ENCODE results near the gene PRDM9. TPM values are rescaled to one million over a fixed set of nuclear protein-coding genes. Genes with fewer than 3 reads are reported as not detected.

PRDM9 gene
- total and polyA plus RNA-seq, 2 of the 8 experiments (the other 6 are each of a cell fraction or from before 2014, with no cell fraction given), result not detected

DNA sequence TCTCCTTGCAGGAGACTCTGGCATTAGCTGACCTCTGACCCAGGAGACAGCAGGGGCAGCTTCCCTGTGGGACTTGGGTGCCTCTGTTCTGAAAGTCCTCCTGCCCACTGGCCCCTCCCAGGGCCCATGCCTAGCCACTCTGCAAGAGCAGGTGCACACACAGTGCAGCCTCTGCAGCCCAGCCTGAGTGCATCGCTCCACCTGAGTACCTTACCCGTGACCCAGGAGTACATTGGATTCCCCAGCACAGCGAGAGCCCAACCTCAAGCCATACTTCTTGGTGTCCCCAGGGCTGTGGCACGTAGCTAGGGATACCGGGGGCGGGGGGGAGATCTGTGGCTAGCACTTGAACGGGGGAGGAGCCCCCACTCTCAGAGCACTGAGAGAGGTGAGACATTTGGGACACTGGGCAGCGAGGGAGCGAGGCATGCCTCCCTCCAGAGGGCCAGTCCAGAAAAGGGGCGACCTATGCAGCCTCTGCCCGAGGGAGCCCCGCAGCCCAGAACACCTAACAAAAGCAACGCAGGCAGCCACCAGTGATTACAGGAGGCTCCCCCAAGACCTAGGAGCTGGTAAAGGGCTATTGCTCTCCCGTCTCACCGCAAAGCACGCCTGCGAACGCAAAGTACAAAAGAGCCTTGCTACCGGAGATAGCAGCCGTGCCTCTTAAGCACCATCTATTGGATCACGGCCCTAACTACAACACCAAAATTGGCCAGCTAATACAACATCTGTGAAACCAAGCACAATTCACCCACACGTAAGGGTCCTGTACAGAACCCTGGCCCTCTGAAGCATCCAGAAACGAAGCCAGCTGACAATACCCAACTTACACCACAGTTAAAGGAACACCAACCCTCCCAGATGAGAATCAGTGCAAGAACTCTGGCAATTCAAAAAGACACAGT, 826 bp upstream of the PRDM9 start:
- H2AFZ ChIP-seq (ENCODE audit: low read length), result peak overlapping the region; percentile 94
- H2AK5ac ChIP-seq (ENCODE audit: low read depth, low read length), result no peak overlapping the region
- 0 out of 2 replicates have a peak overlapping the region, but pooled peaks have one; percentile 39 for H2BK12ac ChIP-seq (ENCODE audit: low read depth, low read length)
- H3K4ac ChIP-seq (replicated peaks; ENCODE audit: insufficient read length, low read depth, low read length), result no peak overlapping the region
- peak overlapping the region; percentile 18; the same call in 1 of the 2 replicates for H2BK5ac ChIP-seq (ENCODE audit: low read depth, low read length)
- no peak overlapping the region for H3K23ac ChIP-seq (ENCODE audit: insufficient read length)
- H3K18ac ChIP-seq (ENCODE audit: extremely low read depth, low read length), result peak overlapping the region; percentile 60; the same call in 1 of the 2 replicates
- H3K79me2 ChIP-seq (ENCODE audit: control insufficient read depth in 1 of 2, insufficient read depth in 2 of 2, low read length in 2 of 2), result no peaks in the 10 kb centered on the region
- 68% methylated on average over 22 of the region's 23 CpGs; no CpG with 5 or more reads in 1 of the 2 experiments for WGBS, 2 experiments (ENCODE audit: extremely low coverage in 1 of 2, insufficient coverage in 1 of 2, insufficient read length in 1 of 2, insufficient replicate concordance in 2 of 2, low coverage in 1 of 2, low lambda C conversion rate in 2 of 2, missing lambda C conversion rate in 1 of 2)
- peak overlapping the region; percentile 88 for H4K8ac ChIP-seq (ENCODE audit: extremely low read depth, insufficient read depth, low read length)
- no peak overlapping the region for H3K56ac ChIP-seq (replicated peaks; ENCODE audit: insufficient read length, low read depth, low read length)
- no peak overlapping the region for H2BK120ac ChIP-seq (replicated peaks; ENCODE audit: low read depth, low read length)
- H3K14ac ChIP-seq (ENCODE audit: insufficient read length), result no peak overlapping the region
- H3K9ac ChIP-seq (replicated peaks in 1 of 4; ENCODE audit: extremely low read depth in 1 of 4, low read depth in 3 of 4, low read length in 3 of 4), result peak overlapping the region in 1 of 4 experiments; percentile 71; a peak in 1 of 7 replicates
- H3K23me2 ChIP-seq (ENCODE audit: low read depth, low read length), result 0 out of 2 replicates have a peak, but pooled peaks cover 2% of the 10 kb centered on the region
- DNase-seq (ENCODE audit: low read depth in 1 of 2, low spot score in 2 of 2) (peak; percentile 29 to 66), FAIRE-seq (peak; percentile 89)
- ChIA-PET CTCF (ENCODE audit: partially characterized antibody) (interaction anchor here (0.6 to 1.9 kb wide), 14 partner anchors 9 to 755 kb away, joined by 3 to 10 read pairs (median 3); no protein-coding TSS in a partner anchor), POLR2A (ENCODE audit: partially characterized antibody) (interaction anchor here (0.6 kb wide), 1 partner anchor 22 kb away, joined by 3 read pairs; no protein-coding TSS in a partner anchor)
- H3K79me1 ChIP-seq (ENCODE audit: low read depth, low read length), result no peaks in the 10 kb centered on the region
- H3K36me3 ChIP-seq (ENCODE audit: control insufficient read depth in 2 of 4, insufficient read depth in 4 of 4, low read length in 3 of 4), result no peaks in the 10 kb centered on the region
- H3K9me3 ChIP-seq (ENCODE audit: insufficient read depth in 2 of 2, low read depth in 1 of 2, low read length in 1 of 2), result peaks cover 0 to 4% of the 10 kb centered on the region in 2 experiments; a peak in 1 of 4 replicates
- no peaks in the 10 kb centered on the region for H3K27me3 ChIP-seq (replicated peaks in 1 of 4; ENCODE audit: control insufficient read depth in 3 of 4, extremely low read depth in 1 of 4, insufficient read depth in 3 of 4, low read length in 3 of 4)
- H3K4me2 ChIP-seq (ENCODE audit: insufficient read depth in 1 of 2, low read depth in 2 of 2, low read length in 2 of 2), result peak overlapping the region; percentile 4 to 76; a peak in 2 of 4 replicates
- H4K5ac ChIP-seq (ENCODE audit: insufficient read length, low read depth, low read length), result no peak overlapping the region
- no peak overlapping the region for H2BK20ac ChIP-seq (ENCODE audit: low read length)
- H3K4me1 ChIP-seq (replicated peaks in 1 of 4; ENCODE audit: control insufficient read depth in 3 of 4, insufficient read depth in 4 of 4, low read length in 3 of 4), result peaks cover 0 to 7% (median 0%) of the 10 kb centered on the region in 4 experiments; a peak in 1 of 7 replicates
- no peak overlapping the region for H2BK15ac ChIP-seq (ENCODE audit: low read length)
- H3K27ac ChIP-seq (ENCODE audit: low read depth, low read length), result no peak overlapping the region
- no peaks in the 10 kb centered on the region for H4K20me1 ChIP-seq (replicated peaks in 1 of 2; ENCODE audit: control insufficient read depth in 1 of 2, insufficient read depth in 2 of 2, low read length in 2 of 2)
- peak overlapping the region in 1 of 4 experiments; percentile 57; a peak in 2 of 8 replicates for H3K4me3 ChIP-seq (ENCODE audit: extremely low read depth in 1 of 4, insufficient read depth in 2 of 4, low read depth in 3 of 4, low read length in 4 of 4)
- TF ChIP-seq, protein P1, sequence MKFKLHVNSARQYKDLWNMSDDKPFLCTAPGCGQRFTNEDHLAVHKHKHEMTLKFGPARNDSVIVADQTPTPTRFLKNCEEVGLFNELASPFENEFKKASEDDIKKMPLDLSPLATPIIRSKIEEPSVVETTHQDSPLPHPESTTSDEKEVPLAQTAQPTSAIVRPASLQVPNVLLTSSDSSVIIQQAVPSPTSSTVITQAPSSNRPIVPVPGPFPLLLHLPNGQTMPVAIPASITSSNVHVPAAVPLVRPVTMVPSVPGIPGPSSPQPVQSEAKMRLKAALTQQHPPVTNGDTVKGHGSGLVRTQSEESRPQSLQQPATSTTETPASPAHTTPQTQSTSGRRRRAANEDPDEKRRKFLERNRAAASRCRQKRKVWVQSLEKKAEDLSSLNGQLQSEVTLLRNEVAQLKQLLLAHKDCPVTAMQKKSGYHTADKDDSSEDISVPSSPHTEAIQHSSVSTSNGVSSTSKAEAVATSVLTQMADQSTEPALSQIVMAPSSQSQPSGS (IDR thresholded peaks at IDR 0.05; ENCODE audit: low read length), result no peak
- TF ChIP-seq, protein P2, sequence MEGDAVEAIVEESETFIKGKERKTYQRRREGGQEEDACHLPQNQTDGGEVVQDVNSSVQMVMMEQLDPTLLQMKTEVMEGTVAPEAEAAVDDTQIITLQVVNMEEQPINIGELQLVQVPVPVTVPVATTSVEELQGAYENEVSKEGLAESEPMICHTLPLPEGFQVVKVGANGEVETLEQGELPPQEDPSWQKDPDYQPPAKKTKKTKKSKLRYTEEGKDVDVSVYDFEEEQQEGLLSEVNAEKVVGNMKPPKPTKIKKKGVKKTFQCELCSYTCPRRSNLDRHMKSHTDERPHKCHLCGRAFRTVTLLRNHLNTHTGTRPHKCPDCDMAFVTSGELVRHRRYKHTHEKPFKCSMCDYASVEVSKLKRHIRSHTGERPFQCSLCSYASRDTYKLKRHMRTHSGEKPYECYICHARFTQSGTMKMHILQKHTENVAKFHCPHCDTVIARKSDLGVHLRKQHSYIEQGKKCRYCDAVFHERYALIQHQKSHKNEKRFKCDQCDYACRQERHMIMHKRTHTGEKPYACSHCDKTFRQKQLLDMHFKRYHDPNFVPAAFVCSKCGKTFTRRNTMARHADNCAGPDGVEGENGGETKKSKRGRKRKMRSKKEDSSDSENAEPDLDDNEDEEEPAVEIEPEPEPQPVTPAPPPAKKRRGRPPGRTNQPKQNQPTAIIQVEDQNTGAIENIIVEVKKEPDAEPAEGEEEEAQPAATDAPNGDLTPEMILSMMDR (IDR thresholded peaks at IDR 0.05; ENCODE audit: control extremely low read depth in 1 of 3, insufficient read depth in 1 of 3, low read depth in 1 of 3, low read length in 3 of 3), result peak; percentile 16 to 64 (median 42)
- TF ChIP-seq RAD21 (IDR thresholded peaks at IDR 0.05 in 1 of 2, conservative IDR thresholded peaks at IDR 0.05 in 1 of 2; ENCODE audit: low read depth in 2 of 2, low read length in 2 of 2), result peak; percentile 73 to 76
- no peak overlapping the region for H4K91ac ChIP-seq (replicated peaks; ENCODE audit: insufficient read length, low read length)

All from H1 (cell line).